Uterus (tissue), 2 donors: ENCODE results near the gene WDR38.

ENCODE experiments used
- POLR2A ChIP-seq, 2 donors: fragments of 450-650 bp; IDR thresholded peaks; one replicate each; pipeline ENCODE4 v1.6.1; 2016; ENCODE audit warnings: antibody characterized with exemption in 2 of 2, mild to moderate bottlenecking in 1 of 2, moderate library complexity in 1 of 2
- TF ChIP-seq, protein P1 (sequence below), 4 experiments: fragments of 200-600 bp in 2 of 4; fragments of 450-650 bp in 2 of 4; sonication (generic) in 2 of 4; IDR thresholded peaks; one replicate each; pipeline ENCODE4 v1.5.1; 2016 to 2019; ENCODE audit warnings: antibody characterized with exemption in 4 of 4, mild to moderate bottlenecking in 2 of 4, moderate library complexity in 1 of 4

GRCh38 chr9:124829334-124829669 is 24.0 kb upstream of the WDR38 start:
- TF ChIP-seq, protein P1, sequence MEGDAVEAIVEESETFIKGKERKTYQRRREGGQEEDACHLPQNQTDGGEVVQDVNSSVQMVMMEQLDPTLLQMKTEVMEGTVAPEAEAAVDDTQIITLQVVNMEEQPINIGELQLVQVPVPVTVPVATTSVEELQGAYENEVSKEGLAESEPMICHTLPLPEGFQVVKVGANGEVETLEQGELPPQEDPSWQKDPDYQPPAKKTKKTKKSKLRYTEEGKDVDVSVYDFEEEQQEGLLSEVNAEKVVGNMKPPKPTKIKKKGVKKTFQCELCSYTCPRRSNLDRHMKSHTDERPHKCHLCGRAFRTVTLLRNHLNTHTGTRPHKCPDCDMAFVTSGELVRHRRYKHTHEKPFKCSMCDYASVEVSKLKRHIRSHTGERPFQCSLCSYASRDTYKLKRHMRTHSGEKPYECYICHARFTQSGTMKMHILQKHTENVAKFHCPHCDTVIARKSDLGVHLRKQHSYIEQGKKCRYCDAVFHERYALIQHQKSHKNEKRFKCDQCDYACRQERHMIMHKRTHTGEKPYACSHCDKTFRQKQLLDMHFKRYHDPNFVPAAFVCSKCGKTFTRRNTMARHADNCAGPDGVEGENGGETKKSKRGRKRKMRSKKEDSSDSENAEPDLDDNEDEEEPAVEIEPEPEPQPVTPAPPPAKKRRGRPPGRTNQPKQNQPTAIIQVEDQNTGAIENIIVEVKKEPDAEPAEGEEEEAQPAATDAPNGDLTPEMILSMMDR (IDR thresholded peaks at IDR 0.05): no peak
- TF ChIP-seq POLR2A (IDR thresholded peaks at IDR 0.05): no peak
